ENCODE measurements around the gene CLEC16A.

CLEC16A gene

GRCh38 chr16:11066261-11066870 lies 122.0 kb downstream of the CLEC16A start:
- DNase-seq, result no peak

- no peak for DNase-seq
Measured at GRCh38 chr16:11067266-11067665, 122.9 kb downstream of the CLEC16A start.

- DNase-seq, result no peak
Measured at GRCh38 chr16:11067697-11068141, 123.4 kb downstream of the CLEC16A start.

GRCh38 chr16:11071829-11072228 lies 127.5 kb downstream of the CLEC16A start:
- DNase-seq, result no peak

- DNase-seq, result no peak
Measured at GRCh38 chr16:11072420-11073153, 128.2 kb downstream of the CLEC16A start.

GRCh38 chr16:11073407-11073999 lies 129.1 kb downstream of the CLEC16A start:
- no peak for DNase-seq

- DNase-seq, result no peak
Measured at GRCh38 chr16:11074131-11074530, 129.8 kb downstream of the CLEC16A start.

- DNase-seq, result no peak
Measured at GRCh38 chr16:11075163-11075562, 130.8 kb downstream of the CLEC16A start.

GRCh38 chr16:11076259-11077018 lies 132.1 kb downstream of the CLEC16A start:
- no peak for DNase-seq

- DNase-seq, result no peak
Measured at GRCh38 chr16:11078812-11079459, 134.6 kb downstream of the CLEC16A start.

- no peak for DNase-seq
Measured at GRCh38 chr16:11079652-11080187, 135.4 kb downstream of the CLEC16A start.

- DNase-seq, result no peak
Measured at GRCh38 chr16:11080327-11080967, 136.1 kb downstream of the CLEC16A start.

GRCh38 chr16:11080999-11081630 lies 136.8 kb downstream of the CLEC16A start:
- DNase-seq, result no peak

- no peak for DNase-seq
Measured at GRCh38 chr16:11082108-11082859, 137.9 kb downstream of the CLEC16A start.

- no peak for DNase-seq
Measured at GRCh38 chr16:11082860-11083388, 138.6 kb downstream of the CLEC16A start.

GRCh38 chr16:11084484-11084875 lies 140.1 kb downstream of the CLEC16A start:
- no peak for DNase-seq

- DNase-seq, result no peak
Measured at GRCh38 chr16:11084876-11085485, 140.6 kb downstream of the CLEC16A start.

- no peak for DNase-seq
Measured at GRCh38 chr16:11085916-11086315, 141.6 kb downstream of the CLEC16A start.

- DNase-seq, result no peak
Measured at GRCh38 chr16:11087691-11088073, 143.3 kb downstream of the CLEC16A start.

- no peak for DNase-seq
Measured at GRCh38 chr16:11088074-11088730, 143.8 kb downstream of the CLEC16A start.

Data from DMS153 (cell line).